ENCODE results near the gene KRTAP13-3. TPM values are rescaled to one million over a fixed set of nuclear protein-coding genes. Genes with fewer than 3 reads are reported as not detected.

Gene KRTAP13-3, protein sequence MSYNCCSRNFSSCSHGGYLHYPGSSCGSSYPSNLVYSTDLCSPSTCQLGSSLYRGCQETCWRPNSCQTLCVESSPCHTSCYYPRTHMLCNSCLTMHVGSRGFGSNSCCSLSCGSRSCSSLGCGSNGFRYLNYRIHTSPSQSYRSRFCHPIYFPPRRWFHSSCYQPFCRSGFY
- not detected for polyA plus RNA-seq (2013, experiment 1 of 2)
- not detected for polyA plus RNA-seq (2013, experiment 2 of 2)

DNA sequence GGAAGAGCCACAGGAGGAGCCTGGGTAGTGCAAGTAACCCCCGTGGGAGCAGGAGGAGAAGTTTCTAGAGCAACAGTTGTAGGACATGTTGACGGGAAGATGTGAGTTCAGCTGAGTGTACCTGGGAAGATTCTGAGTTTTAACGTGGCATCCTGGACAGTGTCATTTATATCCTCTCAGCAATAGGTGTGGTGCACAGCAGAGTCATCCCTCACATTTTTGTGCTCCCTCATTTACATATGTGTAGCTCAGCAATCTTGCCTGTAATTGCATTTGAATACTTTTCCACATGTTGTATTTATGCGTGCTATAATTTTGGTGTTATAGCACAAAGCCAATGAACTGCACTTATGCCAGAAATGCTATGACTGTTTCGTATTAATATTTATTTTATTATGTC, at the start of gene KRTAP13-3:
TSS of gene KRTAP13-3 (minus strand) at position 101 of the 400 bp plus-strand sequence. CDS start at position 87, 14 bp downstream.
- WGBS: 67% methylated on average over 2 of the region's 5 CpGs
- DNase-seq: no peak
- no peak within 1 kb of the TSS for H3K23ac ChIP-seq (ENCODE audit: low read length in 2 of 2)
- no peak within 1 kb of the TSS for H2BK120ac ChIP-seq (ENCODE audit: low read depth, low read length)
- no peak within 1 kb of the TSS for H2AFZ ChIP-seq (ENCODE audit: low read depth, low read length)
- H3K36me3 ChIP-seq (ENCODE audit: control insufficient read depth in 1 of 2, insufficient read depth in 2 of 2, low read depth in 1 of 2, low read length in 2 of 2): no peaks in the 10 kb centered on the region
- no peak within 1 kb of the TSS for H3K14ac ChIP-seq (ENCODE audit: low read length in 2 of 2)
- H3K79me1 ChIP-seq (replicated peaks; ENCODE audit: low read length, poor library complexity, severe bottlenecking): no peaks in the 10 kb centered on the region
- no peak within 1 kb of the TSS for H3K4me2 ChIP-seq (ENCODE audit: low read length, poor library complexity, severe bottlenecking)
- H4K8ac ChIP-seq (ENCODE audit: low read length): no peak within 1 kb of the TSS
- H4K91ac ChIP-seq (ENCODE audit: low read length): no peak within 1 kb of the TSS
- H3K27ac ChIP-seq (ENCODE audit: low read length, poor library complexity, severe bottlenecking): no peak within 1 kb of the TSS
- no peak within 1 kb of the TSS for H3K18ac ChIP-seq (ENCODE audit: low read depth in 1 of 2, low read length in 2 of 2)
- H2AK5ac ChIP-seq (ENCODE audit: low read length, severe bottlenecking): no peak within 1 kb of the TSS
- no peak within 1 kb of the TSS for H2BK15ac ChIP-seq (ENCODE audit: low read depth, poor library complexity, severe bottlenecking)
- no peaks in the 10 kb centered on the region for H3K4me1 ChIP-seq (ENCODE audit: control insufficient read depth, insufficient read depth, low read depth, low read length)
- H3K27me3 ChIP-seq (ENCODE audit: control insufficient read depth in 1 of 2, insufficient read depth in 1 of 2, low read length in 2 of 2): no peaks in the 10 kb centered on the region
- H2BK12ac ChIP-seq (ENCODE audit: low read length in 2 of 2): no peak within 1 kb of the TSS
- no peak within 1 kb of the TSS for H3K4ac ChIP-seq (ENCODE audit: low read depth in 1 of 2, low read length in 2 of 2)
- no peak within 1 kb of the TSS for H3K4me3 ChIP-seq (ENCODE audit: insufficient read depth in 1 of 2, low read depth in 1 of 2, low read length in 2 of 2)
- H3K9me3 ChIP-seq (ENCODE audit: control insufficient read depth, low read length): no peaks in the 10 kb centered on the region
- no peak within 1 kb of the TSS for H3K9ac ChIP-seq (ENCODE audit: low read length)
- no peak within 1 kb of the TSS for H2BK5ac ChIP-seq (ENCODE audit: low read depth, low read length, poor library complexity, severe bottlenecking)

- Histone ChIP-seq H3K4me3 (ENCODE audit: insufficient read depth in 1 of 2, low read depth in 1 of 2, low read length in 2 of 2) (no peak overlapping the region), H3K18ac (ENCODE audit: low read depth in 1 of 2, low read length in 2 of 2) (no peak overlapping the region), H2BK12ac (ENCODE audit: low read length in 2 of 2) (no peak overlapping the region), H3K36me3 (ENCODE audit: control insufficient read depth in 1 of 2, insufficient read depth in 2 of 2, low read depth in 1 of 2, low read length in 2 of 2) (no peaks in the 10 kb centered on the region), H4K91ac (ENCODE audit: low read length) (no peak overlapping the region), H3K4me2 (ENCODE audit: low read length, poor library complexity, severe bottlenecking) (no peak overlapping the region), H3K27me3 (ENCODE audit: control insufficient read depth in 1 of 2, insufficient read depth in 1 of 2, low read length in 2 of 2) (no peaks in the 10 kb centered on the region), H3K79me1 (replicated peaks; ENCODE audit: low read length, poor library complexity, severe bottlenecking) (no peaks in the 10 kb centered on the region), H2BK5ac (ENCODE audit: low read depth, low read length, poor library complexity, severe bottlenecking) (no peak overlapping the region), H2AFZ (ENCODE audit: low read depth, low read length) (no peak overlapping the region), H2BK15ac (ENCODE audit: low read depth, poor library complexity, severe bottlenecking) (no peak overlapping the region), H3K9ac (ENCODE audit: low read length) (no peak overlapping the region), H4K8ac (ENCODE audit: low read length) (no peak overlapping the region), H2AK5ac (ENCODE audit: low read length, severe bottlenecking) (no peak overlapping the region), H3K9me3 (ENCODE audit: control insufficient read depth, low read length) (no peaks in the 10 kb centered on the region), H3K14ac (ENCODE audit: low read length in 2 of 2) (no peak overlapping the region), H3K4ac (ENCODE audit: low read depth in 1 of 2, low read length in 2 of 2) (no peak overlapping the region), H3K4me1 (ENCODE audit: control insufficient read depth, insufficient read depth, low read depth, low read length) (no peaks in the 10 kb centered on the region), H3K23ac (ENCODE audit: low read length in 2 of 2) (no peak overlapping the region), H2BK120ac (ENCODE audit: low read depth, low read length) (no peak overlapping the region), H3K27ac (ENCODE audit: low read length, poor library complexity, severe bottlenecking) (no peak overlapping the region)
- 66% methylated on average over 3 of the region's 6 CpGs for WGBS
- no peak for DNase-seq
These were observed 43.4 kb upstream of the KRTAP13-3 start for GRCh38 chr21:30468900-30469714.

GRCh38 chr21:30463713-30464112, 38.0 kb upstream of the KRTAP13-3 start:
- Histone ChIP-seq H3K79me1 (replicated peaks; ENCODE audit: low read length, poor library complexity, severe bottlenecking) (no peaks in the 10 kb centered on the region), H3K14ac (ENCODE audit: low read length in 2 of 2) (no peak overlapping the region), H2AK5ac (ENCODE audit: low read length, severe bottlenecking) (no peak overlapping the region), H3K36me3 (ENCODE audit: control insufficient read depth in 1 of 2, insufficient read depth in 2 of 2, low read depth in 1 of 2, low read length in 2 of 2) (no peaks in the 10 kb centered on the region), H3K27ac (ENCODE audit: low read length, poor library complexity, severe bottlenecking) (no peak overlapping the region), H2BK12ac (ENCODE audit: low read length in 2 of 2) (no peak overlapping the region), H3K4me1 (ENCODE audit: control insufficient read depth, insufficient read depth, low read depth, low read length) (no peaks in the 10 kb centered on the region), H3K18ac (ENCODE audit: low read depth in 1 of 2, low read length in 2 of 2) (no peak overlapping the region), H3K9me3 (ENCODE audit: control insufficient read depth, low read length) (no peaks in the 10 kb centered on the region), H3K9ac (ENCODE audit: low read length) (no peak overlapping the region), H4K91ac (ENCODE audit: low read length) (no peak overlapping the region), H2BK5ac (ENCODE audit: low read depth, low read length, poor library complexity, severe bottlenecking) (no peak overlapping the region), H4K8ac (ENCODE audit: low read length) (no peak overlapping the region), H2BK15ac (ENCODE audit: low read depth, poor library complexity, severe bottlenecking) (no peak overlapping the region), H3K4ac (ENCODE audit: low read depth in 1 of 2, low read length in 2 of 2) (no peak overlapping the region), H2AFZ (ENCODE audit: low read depth, low read length) (no peak overlapping the region), H3K27me3 (ENCODE audit: control insufficient read depth in 1 of 2, insufficient read depth in 1 of 2, low read length in 2 of 2) (no peaks in the 10 kb centered on the region), H2BK120ac (ENCODE audit: low read depth, low read length) (no peak overlapping the region), H3K23ac (ENCODE audit: low read length in 2 of 2) (no peak overlapping the region), H3K4me3 (ENCODE audit: insufficient read depth in 1 of 2, low read depth in 1 of 2, low read length in 2 of 2) (no peak overlapping the region), H3K4me2 (ENCODE audit: low read length, poor library complexity, severe bottlenecking) (no peak overlapping the region)
- DNase-seq: no peak
- 40% methylated on average over 1 of the region's 3 CpGs for WGBS

DNA sequence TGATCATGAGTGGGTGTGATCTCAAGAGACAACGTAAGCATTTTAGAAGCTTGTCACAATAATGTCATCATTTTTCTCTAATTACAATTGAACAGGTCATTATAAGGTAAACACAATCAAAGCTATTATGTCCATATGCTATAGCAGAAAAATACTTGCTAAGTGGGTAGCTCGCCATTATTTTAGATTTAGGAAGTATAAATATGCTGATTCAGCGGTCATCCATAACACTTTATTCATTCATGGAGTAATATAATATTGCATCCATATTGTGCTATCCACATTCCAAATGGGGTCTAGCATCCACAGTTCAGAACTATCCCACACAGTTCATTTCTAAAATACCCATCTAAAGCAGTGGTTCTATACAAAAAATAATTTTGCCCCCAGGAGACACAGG, 22.8 kb upstream of the KRTAP13-3 start:
- Histone ChIP-seq H2BK120ac (ENCODE audit: low read depth, low read length) (no peak overlapping the region), H3K79me1 (replicated peaks; ENCODE audit: low read length, poor library complexity, severe bottlenecking) (no peaks in the 10 kb centered on the region), H2AK5ac (ENCODE audit: low read length, severe bottlenecking) (no peak overlapping the region), H2BK15ac (ENCODE audit: low read depth, poor library complexity, severe bottlenecking) (no peak overlapping the region), H3K27me3 (ENCODE audit: control insufficient read depth in 1 of 2, insufficient read depth in 1 of 2, low read length in 2 of 2) (no peaks in the 10 kb centered on the region), H4K8ac (ENCODE audit: low read length) (no peak overlapping the region), H3K23ac (ENCODE audit: low read length in 2 of 2) (no peak overlapping the region), H3K4me1 (ENCODE audit: control insufficient read depth, insufficient read depth, low read depth, low read length) (no peaks in the 10 kb centered on the region), H4K91ac (ENCODE audit: low read length) (no peak overlapping the region), H3K36me3 (ENCODE audit: control insufficient read depth in 1 of 2, insufficient read depth in 2 of 2, low read depth in 1 of 2, low read length in 2 of 2) (no peaks in the 10 kb centered on the region), H3K4ac (ENCODE audit: low read depth in 1 of 2, low read length in 2 of 2) (no peak overlapping the region), H2BK12ac (ENCODE audit: low read length in 2 of 2) (no peak overlapping the region), H2BK5ac (ENCODE audit: low read depth, low read length, poor library complexity, severe bottlenecking) (no peak overlapping the region), H3K18ac (ENCODE audit: low read depth in 1 of 2, low read length in 2 of 2) (no peak overlapping the region), H3K9ac (ENCODE audit: low read length) (no peak overlapping the region), H3K9me3 (ENCODE audit: control insufficient read depth, low read length) (no peaks in the 10 kb centered on the region), H3K4me3 (ENCODE audit: insufficient read depth in 1 of 2, low read depth in 1 of 2, low read length in 2 of 2) (no peak overlapping the region), H3K14ac (ENCODE audit: low read length in 2 of 2) (no peak overlapping the region), H3K4me2 (ENCODE audit: low read length, poor library complexity, severe bottlenecking) (no peak overlapping the region), H3K27ac (ENCODE audit: low read length, poor library complexity, severe bottlenecking) (no peak overlapping the region), H2AFZ (ENCODE audit: low read depth, low read length) (no peak overlapping the region)
- no peak for DNase-seq
- WGBS: no CpG with 5 or more reads among the region's 3 CpGs
